Measurements from ENCODE around the gene TAMALIN.
A peak's percentile ranks its signal among the peaks of the same experiment; 100 is the strongest.

Gene TAMALIN

GRCh38 chr12:52013626-52014310 lies 7.0 kb downstream of the TAMALIN start:
- TF ChIP-seq, protein P1, sequence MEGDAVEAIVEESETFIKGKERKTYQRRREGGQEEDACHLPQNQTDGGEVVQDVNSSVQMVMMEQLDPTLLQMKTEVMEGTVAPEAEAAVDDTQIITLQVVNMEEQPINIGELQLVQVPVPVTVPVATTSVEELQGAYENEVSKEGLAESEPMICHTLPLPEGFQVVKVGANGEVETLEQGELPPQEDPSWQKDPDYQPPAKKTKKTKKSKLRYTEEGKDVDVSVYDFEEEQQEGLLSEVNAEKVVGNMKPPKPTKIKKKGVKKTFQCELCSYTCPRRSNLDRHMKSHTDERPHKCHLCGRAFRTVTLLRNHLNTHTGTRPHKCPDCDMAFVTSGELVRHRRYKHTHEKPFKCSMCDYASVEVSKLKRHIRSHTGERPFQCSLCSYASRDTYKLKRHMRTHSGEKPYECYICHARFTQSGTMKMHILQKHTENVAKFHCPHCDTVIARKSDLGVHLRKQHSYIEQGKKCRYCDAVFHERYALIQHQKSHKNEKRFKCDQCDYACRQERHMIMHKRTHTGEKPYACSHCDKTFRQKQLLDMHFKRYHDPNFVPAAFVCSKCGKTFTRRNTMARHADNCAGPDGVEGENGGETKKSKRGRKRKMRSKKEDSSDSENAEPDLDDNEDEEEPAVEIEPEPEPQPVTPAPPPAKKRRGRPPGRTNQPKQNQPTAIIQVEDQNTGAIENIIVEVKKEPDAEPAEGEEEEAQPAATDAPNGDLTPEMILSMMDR (IDR thresholded peaks at IDR 0.05; ENCODE audit: borderline replicate concordance, insufficient read depth, low read depth, low read length): no peak
- H3K4me3 ChIP-seq (ENCODE audit: low read depth, low read length): no peak overlapping the region

GRCh38 chr12:52014567-52015530 lies 8.1 kb downstream of the TAMALIN start:
- no peak overlapping the region for H3K4me3 ChIP-seq (ENCODE audit: low read depth, low read length)
- TF ChIP-seq, protein P1 (IDR thresholded peaks at IDR 0.05; ENCODE audit: borderline replicate concordance, insufficient read depth, low read depth, low read length): no peak

- no peak overlapping the region for H3K4me3 ChIP-seq (ENCODE audit: low read depth, low read length)
Observed at GRCh38 chr12:52015532-52016041, 8.8 kb downstream of the TAMALIN start.

GRCh38 chr12:52018433-52019112 lies 11.8 kb downstream of the TAMALIN start:
- H3K4me3 ChIP-seq (ENCODE audit: low read depth, low read length): no peak overlapping the region

More at GRCh38 chr12:52015532-52016041, 8.8 kb downstream of the TAMALIN start:
- TF ChIP-seq, protein P1 (IDR thresholded peaks at IDR 0.05; ENCODE audit: borderline replicate concordance, insufficient read depth, low read depth, low read length): no peak

DNA sequence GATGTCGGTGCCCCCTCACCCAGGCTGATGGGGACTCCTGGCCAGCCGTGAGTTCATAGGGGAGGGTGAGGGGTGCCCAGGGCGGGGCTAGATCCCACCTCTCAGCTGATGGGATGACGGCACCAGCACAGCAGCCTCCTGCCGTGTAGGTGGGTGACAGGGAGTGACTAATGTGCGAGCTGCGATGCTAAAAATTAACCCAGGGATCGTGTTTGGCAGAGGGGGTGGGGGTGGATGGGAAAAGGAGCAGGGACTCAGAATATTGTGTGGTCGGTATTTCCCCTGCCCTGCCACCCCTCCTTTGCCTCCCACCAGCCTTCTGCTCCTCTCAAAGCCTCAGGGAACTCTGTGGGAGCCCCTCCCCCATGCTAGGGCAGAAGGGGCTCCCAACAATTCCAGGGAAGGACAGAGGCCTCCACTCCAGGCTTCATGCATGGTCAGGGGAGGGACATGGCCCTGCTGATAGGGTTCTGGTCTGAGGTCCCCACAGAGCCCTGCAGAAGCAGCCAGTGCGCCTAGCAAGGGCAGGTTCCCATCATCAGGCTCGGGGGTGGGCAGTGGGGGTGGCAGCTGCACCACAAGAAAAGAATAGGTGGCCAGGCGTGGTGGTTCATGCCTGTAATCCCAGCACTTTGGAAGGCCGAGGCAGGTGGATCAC lies 12.5 kb downstream of the TAMALIN start:
- TF ChIP-seq, protein P1 (IDR thresholded peaks at IDR 0.05; ENCODE audit: borderline replicate concordance, insufficient read depth, low read depth, low read length): no peak
- no peak overlapping the region for H3K4me3 ChIP-seq (ENCODE audit: low read depth, low read length)

More at GRCh38 chr12:52018433-52019112, 11.8 kb downstream of the TAMALIN start:
- TF ChIP-seq, protein P1 (IDR thresholded peaks at IDR 0.05; ENCODE audit: borderline replicate concordance, insufficient read depth, low read depth, low read length): no peak

DNA sequence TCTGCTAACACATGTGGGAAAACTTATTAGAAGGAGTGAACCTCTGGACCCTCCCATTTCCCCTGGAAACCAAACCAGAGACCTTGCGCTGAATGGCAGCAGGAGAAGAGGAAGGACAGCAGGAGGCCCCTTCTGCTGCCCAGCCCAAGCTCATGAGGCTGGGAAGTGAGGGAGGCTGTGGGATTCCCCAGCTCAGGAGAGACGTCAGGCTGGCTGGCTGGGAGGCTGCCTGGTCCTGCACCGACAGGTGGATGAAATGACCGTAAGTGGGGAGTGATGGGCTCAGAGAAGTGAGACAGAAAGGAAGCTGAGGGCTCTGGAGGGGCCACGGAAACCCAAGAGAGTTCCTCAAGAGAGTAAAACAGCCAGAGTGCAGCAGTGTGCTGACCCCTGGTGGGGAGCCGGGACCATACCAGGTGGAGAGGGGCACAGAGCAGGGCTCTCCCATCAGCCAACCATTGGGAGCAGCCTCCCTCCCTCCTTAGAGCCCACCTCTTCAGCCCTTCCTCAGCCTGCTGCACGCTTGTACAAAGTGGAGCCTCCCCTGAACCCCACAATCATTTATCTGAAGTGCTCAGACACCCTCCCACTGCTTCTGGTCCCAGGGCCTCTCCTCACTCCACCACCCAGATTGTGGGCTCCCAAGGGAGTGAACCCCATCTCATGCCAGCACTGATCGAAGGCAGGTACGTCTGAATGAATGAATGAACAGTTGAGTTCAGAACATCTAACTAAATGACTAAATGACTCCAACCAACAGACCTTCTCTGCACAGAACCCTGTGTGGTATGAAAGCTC lies 14.0 kb downstream of the TAMALIN start:
- no peak overlapping the region for H3K4me3 ChIP-seq (ENCODE audit: low read depth, low read length)
- TF ChIP-seq, protein P1 (IDR thresholded peaks at IDR 0.05; ENCODE audit: borderline replicate concordance, insufficient read depth, low read depth, low read length): peak; percentile 80
